VCaP (cell line): Measurements from ENCODE around the gene KCTD15.
A peak's percentile ranks its signal among the peaks of the same experiment; 100 is the strongest.

ENCODE experiments used
- H3K27ac ChIP-seq: fragments of 450-650 bp; 2 replicates; pipeline ENCODE4 v1.5.1; 2017
- CTCF ChIP-seq: fragments of 450-650 bp; conservative IDR thresholded peaks from 2 replicates; pipeline ENCODE4 v1.5.1; 2017; ENCODE audit warnings: mild to moderate bottlenecking, moderate library complexity

Gene KCTD15

GRCh38 chr19:33796164-33796875 lies at the start of gene KCTD15:
Gene KCTD15 (plus strand): TSS chr19:33796870. CDS start chr19:33800455, 3,585 bp downstream.
- peak within 1 kb of the TSS; percentile 100 for H3K27ac ChIP-seq
- TF ChIP-seq CTCF = no peak

- no peak for TF ChIP-seq CTCF
- H3K27ac ChIP-seq = no peak overlapping the region
Observed at GRCh38 chr19:33747273-33747672, 49.4 kb upstream of the KCTD15 start.

GRCh38 chr19:33748231-33748630 lies 48.4 kb upstream of the KCTD15 start:
- TF ChIP-seq CTCF = no peak
- no peak overlapping the region for H3K27ac ChIP-seq

GRCh38 chr19:33749016-33749415 lies 47.7 kb upstream of the KCTD15 start:
- H3K27ac ChIP-seq = no peak overlapping the region
- no peak for TF ChIP-seq CTCF

- TF ChIP-seq CTCF = no peak
- no peak overlapping the region for H3K27ac ChIP-seq
Observed at GRCh38 chr19:33749619-33750175, 47.0 kb upstream of the KCTD15 start.

- no peak for TF ChIP-seq CTCF
- no peak overlapping the region for H3K27ac ChIP-seq
Observed at GRCh38 chr19:33750587-33751435, 45.9 kb upstream of the KCTD15 start.

GRCh38 chr19:33751436-33751770 lies 45.3 kb upstream of the KCTD15 start:
- H3K27ac ChIP-seq = no peak overlapping the region
- no peak for TF ChIP-seq CTCF
